ENCODE data around the gene SERGEF. TPM values are rescaled to one million over a fixed set of nuclear protein-coding genes. Genes with fewer than 3 reads are reported as not detected.
"Not testable (repeated sequence)": the region's sequence is repeated elsewhere in the genome, so short reads cannot be mapped to it uniquely, and the experiment has no call there.

Gene SERGEF
- total RNA-seq, 1 experiment from 2014 or later, result 26.1 TPM

- no TSS peak for BruUV-seq (replicated peaks)
- TF ChIP-seq CTCF (IDR thresholded peaks at IDR 0.05; ENCODE audit: unreplicated experiment), result no peak
- ChIA-PET CTCF (interaction anchor here (0.6 to 5.2 kb wide), 5 partner anchors 13 to 782 kb away, joined by 3 to 41 read pairs (median 3); no protein-coding TSS in a partner anchor), POLR2A (interaction anchor here (0.9 kb wide), 1 partner anchor 8 kb away, joined by 3 read pairs; no protein-coding TSS in a partner anchor)
- H3K4me3 Mint-ChIP-seq (ENCODE audit: unreplicated experiment), result no peak overlapping the region
- intact Hi-C loops (cut with micrococcal nuclease), result no loop called here
- H3K36me3 Mint-ChIP-seq (ENCODE audit: insufficient read depth, unreplicated experiment), result peaks cover 13% of the 10 kb centered on the region
- H3K27ac Mint-ChIP-seq (ENCODE audit: low read depth, unreplicated experiment), result no peak overlapping the region
- peak; percentile 51 for DNase-seq (ENCODE audit: unreplicated experiment)
- H3K4me1 Mint-ChIP-seq (ENCODE audit: insufficient read depth, unreplicated experiment), result no peaks in the 10 kb centered on the region
- no peaks in the 10 kb centered on the region for H3K9me3 Mint-ChIP-seq (ENCODE audit: unreplicated experiment)
- H3K27me3 Mint-ChIP-seq (ENCODE audit: insufficient read depth, unreplicated experiment), result no peaks in the 10 kb centered on the region
Measured at GRCh38 chr11:18005376-18006129, 7.3 kb downstream of the SERGEF start.

DNA sequence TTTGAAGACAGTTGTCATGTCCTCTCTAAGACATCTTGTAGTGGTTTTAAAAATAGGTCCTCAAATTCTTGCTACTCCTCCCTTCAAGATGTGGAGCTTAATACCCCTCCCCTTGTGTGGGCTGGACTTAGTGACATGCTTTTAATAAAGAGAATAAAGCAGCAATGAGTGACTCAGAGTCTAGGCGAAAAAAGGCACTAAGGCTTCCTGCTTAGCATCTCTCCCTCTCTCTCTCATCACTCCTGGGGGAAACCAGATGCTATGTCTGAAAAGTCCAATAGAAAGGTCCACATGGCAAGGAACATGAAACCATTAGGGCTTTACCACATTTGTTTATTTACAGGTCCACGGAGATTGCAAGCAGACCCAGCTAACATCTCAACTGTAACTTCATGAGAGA lies 11.7 kb downstream of the SERGEF start:
- intact Hi-C loops (cut with micrococcal nuclease), result no loop called here
- ChIA-PET POLR2A (interaction anchor here (1.7 kb wide), 1 partner anchor 15 kb away, joined by 3 read pairs; no protein-coding TSS in a partner anchor), CTCF (interaction anchor here (0.6 to 5.2 kb wide), 3 partner anchors 9 to 717 kb away, joined by 3 to 41 read pairs (median 5); no protein-coding TSS in a partner anchor)
- Mint-ChIP-seq H3K27ac (ENCODE audit: low read depth, unreplicated experiment) (no peak overlapping the region), H3K4me3 (ENCODE audit: unreplicated experiment) (no peak overlapping the region), H3K4me1 (ENCODE audit: insufficient read depth, unreplicated experiment) (no peaks in the 10 kb centered on the region), H3K27me3 (ENCODE audit: insufficient read depth, unreplicated experiment) (no peaks in the 10 kb centered on the region), H3K36me3 (ENCODE audit: insufficient read depth, unreplicated experiment) (peaks cover 34% of the 10 kb centered on the region), H3K9me3 (ENCODE audit: unreplicated experiment) (no peaks in the 10 kb centered on the region)
- no peak for DNase-seq (ENCODE audit: unreplicated experiment)
- no peak for TF ChIP-seq CTCF (IDR thresholded peaks at IDR 0.05; ENCODE audit: unreplicated experiment)
- BruUV-seq (replicated peaks), result no TSS peak

GRCh38 chr11:18000760-18001159 lies 12.1 kb downstream of the SERGEF start:
- no peak for TF ChIP-seq CTCF (IDR thresholded peaks at IDR 0.05; ENCODE audit: unreplicated experiment)
- H3K27me3 Mint-ChIP-seq (ENCODE audit: insufficient read depth, unreplicated experiment), result no peaks in the 10 kb centered on the region
- CTCF ChIA-PET, result interaction anchor here (1.0 to 5.2 kb wide), 2 partner anchors 9 to 115 kb away, joined by 3 to 41 read pairs; no protein-coding TSS in a partner anchor
- POLR2A ChIA-PET, result interaction anchor here (0.6 to 1.7 kb wide), 2 partner anchors 15 to 862 kb away, joined by 3 read pairs; no protein-coding TSS in a partner anchor
- BruUV-seq (replicated peaks), result no TSS peak
- intact Hi-C loops (cut with micrococcal nuclease), result no loop called here
- H3K4me3 Mint-ChIP-seq (ENCODE audit: unreplicated experiment), result no peak overlapping the region
- H3K4me1 Mint-ChIP-seq (ENCODE audit: insufficient read depth, unreplicated experiment), result no peaks in the 10 kb centered on the region
- DNase-seq (ENCODE audit: unreplicated experiment), result no peak
- H3K9me3 Mint-ChIP-seq (ENCODE audit: unreplicated experiment), result no peaks in the 10 kb centered on the region
- H3K27ac Mint-ChIP-seq (ENCODE audit: low read depth, unreplicated experiment), result no peak overlapping the region
- peaks cover 37% of the 10 kb centered on the region for H3K36me3 Mint-ChIP-seq (ENCODE audit: insufficient read depth, unreplicated experiment)

GRCh38 chr11:18000128-18000527 lies 12.7 kb downstream of the SERGEF start:
- H3K4me1 Mint-ChIP-seq (ENCODE audit: insufficient read depth, unreplicated experiment); intact Hi-C loops (cut with micrococcal nuclease); H3K27me3 Mint-ChIP-seq (ENCODE audit: insufficient read depth, unreplicated experiment); H3K9me3 Mint-ChIP-seq (ENCODE audit: unreplicated experiment); H3K4me3 Mint-ChIP-seq (ENCODE audit: unreplicated experiment); BruUV-seq (replicated peaks); H3K27ac Mint-ChIP-seq (ENCODE audit: low read depth, unreplicated experiment); DNase-seq (ENCODE audit: unreplicated experiment): not testable (repeated sequence)
- H3K36me3 Mint-ChIP-seq (ENCODE audit: insufficient read depth, unreplicated experiment), result peaks cover 43% of the 10 kb centered on the region
- ChIA-PET POLR2A (interaction anchor here (0.6 to 1.7 kb wide), 2 partner anchors 14 to 861 kb away, joined by 3 read pairs; no protein-coding TSS in a partner anchor), CTCF (interaction anchor here (0.7 to 1.3 kb wide), 5 partner anchors 9 to 116 kb away, joined by 3 to 4 read pairs (median 4); no protein-coding TSS in a partner anchor)
